ENCODE measurements around the gene ATP6V0B.

ATP6V0B gene

DNA sequence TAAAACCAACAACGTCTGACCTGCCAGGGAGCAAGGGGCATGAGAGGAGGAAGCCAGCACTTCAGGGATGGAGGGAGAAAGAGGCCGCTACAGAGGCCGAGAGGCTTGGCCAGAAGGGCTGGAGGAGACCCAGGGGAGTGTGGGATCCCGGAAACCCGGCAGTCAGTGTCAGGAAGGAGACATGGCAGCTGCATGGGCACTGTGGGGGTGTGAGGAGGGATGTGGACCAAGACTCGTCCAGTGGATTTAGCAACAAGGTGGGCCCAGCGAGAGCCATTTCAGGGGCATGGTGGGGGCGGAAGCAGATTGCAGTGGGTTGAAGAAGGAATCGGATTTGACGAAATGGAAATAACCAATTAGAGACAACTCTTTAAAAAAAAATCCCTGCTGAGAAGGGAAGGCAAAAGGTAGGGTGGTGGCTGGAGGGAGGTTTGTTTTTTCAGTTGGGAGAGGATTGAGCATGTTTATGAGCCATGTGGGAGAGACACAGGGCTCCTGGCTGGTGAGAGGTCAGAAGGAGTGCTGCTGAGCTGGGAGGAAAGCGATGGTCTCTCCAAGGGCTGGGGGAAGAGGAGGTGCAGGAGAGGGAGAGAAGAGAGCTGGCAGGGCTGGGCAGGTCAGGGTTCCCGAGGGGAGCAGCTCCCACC, 8.6 kb downstream of the ATP6V0B start:
- TF ChIP-seq SUZ12 (IDR thresholded peaks at IDR 0.05) (no peak), LEF1 (IDR thresholded peaks at IDR 0.05; ENCODE audit: borderline replicate concordance) (no peak), FOXA1 (IDR thresholded peaks at IDR 0.05) (no peak), ZNF384 (IDR thresholded peaks at IDR 0.05) (no peak), ARNT (IDR thresholded peaks at IDR 0.05) (no peak), FOXK2 (IDR thresholded peaks at IDR 0.05) (no peak), FOXM1 (IDR thresholded peaks at IDR 0.05; ENCODE audit: borderline replicate concordance) (no peak), ELF4 (IDR thresholded peaks at IDR 0.05) (no peak), BHLHE40 (IDR thresholded peaks at IDR 0.05; ENCODE audit: borderline replicate concordance) (no peak), HDGF (IDR thresholded peaks at IDR 0.05; ENCODE audit: borderline replicate concordance) (no peak), TARDBP (IDR thresholded peaks at IDR 0.05) (no peak), NFRKB (IDR thresholded peaks at IDR 0.05) (no peak), L3MBTL2 (conservative IDR thresholded peaks at IDR 0.05) (no peak), SP1 (IDR thresholded peaks at IDR 0.05) (no peak), CTBP1 (IDR thresholded peaks at IDR 0.05; ENCODE audit: borderline replicate concordance) (no peak)
- TF ChIP-seq, protein P1, sequence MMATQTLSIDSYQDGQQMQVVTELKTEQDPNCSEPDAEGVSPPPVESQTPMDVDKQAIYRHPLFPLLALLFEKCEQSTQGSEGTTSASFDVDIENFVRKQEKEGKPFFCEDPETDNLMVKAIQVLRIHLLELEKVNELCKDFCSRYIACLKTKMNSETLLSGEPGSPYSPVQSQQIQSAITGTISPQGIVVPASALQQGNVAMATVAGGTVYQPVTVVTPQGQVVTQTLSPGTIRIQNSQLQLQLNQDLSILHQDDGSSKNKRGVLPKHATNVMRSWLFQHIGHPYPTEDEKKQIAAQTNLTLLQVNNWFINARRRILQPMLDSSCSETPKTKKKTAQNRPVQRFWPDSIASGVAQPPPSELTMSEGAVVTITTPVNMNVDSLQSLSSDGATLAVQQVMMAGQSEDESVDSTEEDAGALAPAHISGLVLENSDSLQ (IDR thresholded peaks at IDR 0.05): no peak
- ChIA-PET CTCF (no interaction called here), POLR2A (interaction anchor here (0.6 to 1.1 kb wide), 2 partner anchors 8 to 56 kb away, joined by 3 to 5 read pairs; partner anchors contain the start of gene ATP6V0B)
- no peak for DNase-seq (ENCODE audit: extremely low spot score)

DNA sequence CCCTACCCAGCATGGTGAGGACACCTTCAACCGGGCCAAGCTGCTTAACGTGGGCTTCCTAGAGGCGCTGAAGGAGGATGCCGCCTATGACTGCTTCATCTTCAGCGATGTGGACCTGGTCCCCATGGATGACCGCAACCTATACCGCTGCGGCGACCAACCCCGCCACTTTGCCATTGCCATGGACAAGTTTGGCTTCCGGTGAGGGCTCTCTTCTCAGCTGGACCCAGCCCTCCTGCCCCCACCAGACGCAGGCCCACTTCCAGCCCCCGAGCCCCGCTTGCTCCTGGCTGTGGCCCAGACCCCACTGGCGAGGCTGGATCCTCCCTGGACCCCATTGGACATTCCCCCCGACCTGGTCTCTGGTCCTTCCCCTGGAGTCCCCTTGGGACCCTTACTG, 10.1 kb downstream of the ATP6V0B start:
- no peak for DNase-seq (ENCODE audit: extremely low spot score)
- TF ChIP-seq CTBP1 (IDR thresholded peaks at IDR 0.05; ENCODE audit: borderline replicate concordance): no peak
- TF ChIP-seq NFRKB (IDR thresholded peaks at IDR 0.05): no peak
- TF ChIP-seq, protein P1 (IDR thresholded peaks at IDR 0.05): no peak
- TF ChIP-seq ARNT (IDR thresholded peaks at IDR 0.05): no peak
- TF ChIP-seq FOXM1 (IDR thresholded peaks at IDR 0.05; ENCODE audit: borderline replicate concordance): no peak
- TF ChIP-seq ZNF384 (IDR thresholded peaks at IDR 0.05): no peak
- no peak for TF ChIP-seq SUZ12 (IDR thresholded peaks at IDR 0.05)
- no peak for TF ChIP-seq LEF1 (IDR thresholded peaks at IDR 0.05; ENCODE audit: borderline replicate concordance)
- TF ChIP-seq ELF4 (IDR thresholded peaks at IDR 0.05): no peak
- TF ChIP-seq TARDBP (IDR thresholded peaks at IDR 0.05): no peak
- TF ChIP-seq FOXA1 (IDR thresholded peaks at IDR 0.05): no peak
- no peak for TF ChIP-seq FOXK2 (IDR thresholded peaks at IDR 0.05)
- no peak for TF ChIP-seq L3MBTL2 (conservative IDR thresholded peaks at IDR 0.05)
- no peak for TF ChIP-seq HDGF (IDR thresholded peaks at IDR 0.05; ENCODE audit: borderline replicate concordance)
- no peak for TF ChIP-seq SP1 (IDR thresholded peaks at IDR 0.05)
- TF ChIP-seq BHLHE40 (IDR thresholded peaks at IDR 0.05; ENCODE audit: borderline replicate concordance): no peak
- CTCF ChIA-PET: no interaction called here
- POLR2A ChIA-PET: no interaction called here

DNA sequence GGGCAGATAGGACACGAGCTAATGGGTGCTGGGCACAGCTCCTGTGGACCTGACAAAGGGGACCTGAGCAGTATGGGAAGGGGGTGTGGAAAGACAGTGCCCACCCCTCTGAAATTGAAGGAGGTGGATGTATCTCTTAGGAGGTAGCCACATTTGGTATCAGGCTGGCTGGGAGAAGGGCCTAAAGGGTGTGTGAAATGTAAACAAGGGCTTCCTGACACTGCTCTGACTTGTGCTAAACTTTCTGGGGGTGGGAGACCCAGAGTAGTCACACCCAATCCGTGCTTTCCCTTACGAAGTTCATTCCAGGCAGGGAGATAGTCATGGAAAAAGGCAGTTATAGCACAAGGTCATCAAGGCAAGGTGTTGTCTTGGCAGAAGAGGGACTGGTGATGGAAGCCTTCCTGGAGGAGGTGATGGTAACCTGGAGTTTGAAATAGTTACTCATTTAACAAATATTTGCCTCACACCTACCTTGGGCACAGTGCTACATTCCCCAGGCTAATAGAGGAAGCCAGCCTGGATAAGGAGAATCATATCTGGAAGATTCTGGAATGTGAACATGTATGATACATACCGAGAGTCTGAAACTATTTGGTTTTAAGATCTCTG, 11.3 kb downstream of the ATP6V0B start:
- POLR2A ChIA-PET: interaction anchor here (1.6 kb wide), 1 partner anchor 10 kb away, joined by 4 read pairs; no protein-coding TSS in a partner anchor
- CTCF ChIA-PET: interaction anchor here (1.1 kb wide), 1 partner anchor 37 kb away, joined by 3 read pairs; no protein-coding TSS in a partner anchor
- no peak for DNase-seq (ENCODE audit: extremely low spot score)
- TF ChIP-seq, protein P1 (IDR thresholded peaks at IDR 0.05): no peak
- TF ChIP-seq SP1 (IDR thresholded peaks at IDR 0.05) (no peak), FOXM1 (IDR thresholded peaks at IDR 0.05; ENCODE audit: borderline replicate concordance) (no peak), BHLHE40 (IDR thresholded peaks at IDR 0.05; ENCODE audit: borderline replicate concordance) (no peak), NFRKB (IDR thresholded peaks at IDR 0.05) (no peak), ELF4 (IDR thresholded peaks at IDR 0.05) (no peak), L3MBTL2 (conservative IDR thresholded peaks at IDR 0.05) (no peak)

DNA sequence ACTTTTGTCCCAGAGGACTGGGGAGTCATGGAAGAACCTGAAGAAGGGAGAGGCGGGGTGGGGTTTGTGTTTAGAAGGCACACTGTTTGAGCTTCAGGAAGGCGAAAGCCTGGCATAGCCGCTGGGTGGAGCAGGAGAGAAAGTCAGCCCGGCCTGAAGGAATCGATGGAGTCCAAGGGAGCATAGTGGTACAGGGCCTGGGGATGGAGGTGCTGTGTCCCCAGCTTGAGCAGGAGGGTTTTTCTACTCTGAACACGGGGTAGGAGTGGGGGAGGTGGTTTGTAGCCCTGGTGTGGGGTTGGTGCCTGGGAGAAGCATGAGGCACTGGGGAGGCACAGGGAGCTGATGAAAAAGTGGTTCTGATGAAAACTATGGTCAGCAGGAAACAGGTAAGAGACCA, 12.0 kb downstream of the ATP6V0B start:
- ChIA-PET CTCF (interaction anchor here (0.6 to 1.3 kb wide), 3 partner anchors 25 to 61 kb away, joined by 3 read pairs; no protein-coding TSS in a partner anchor), POLR2A (interaction anchor here (1.6 kb wide), 1 partner anchor 11 kb away, joined by 4 read pairs; no protein-coding TSS in a partner anchor)
- no peak for DNase-seq (ENCODE audit: extremely low spot score)
- TF ChIP-seq, protein P1 (IDR thresholded peaks at IDR 0.05): no peak
- TF ChIP-seq L3MBTL2 (conservative IDR thresholded peaks at IDR 0.05) (no peak), SP1 (IDR thresholded peaks at IDR 0.05) (no peak), SUZ12 (IDR thresholded peaks at IDR 0.05) (no peak), ARNT (IDR thresholded peaks at IDR 0.05) (no peak), NFRKB (IDR thresholded peaks at IDR 0.05) (no peak), FOXM1 (IDR thresholded peaks at IDR 0.05; ENCODE audit: borderline replicate concordance) (no peak), BHLHE40 (IDR thresholded peaks at IDR 0.05; ENCODE audit: borderline replicate concordance) (no peak), ZNF384 (IDR thresholded peaks at IDR 0.05) (no peak), CTBP1 (IDR thresholded peaks at IDR 0.05; ENCODE audit: borderline replicate concordance) (no peak), FOXA1 (IDR thresholded peaks at IDR 0.05) (no peak), FOXK2 (IDR thresholded peaks at IDR 0.05) (no peak), ELF4 (IDR thresholded peaks at IDR 0.05) (no peak), LEF1 (IDR thresholded peaks at IDR 0.05; ENCODE audit: borderline replicate concordance) (no peak), TARDBP (IDR thresholded peaks at IDR 0.05) (no peak), HDGF (IDR thresholded peaks at IDR 0.05; ENCODE audit: borderline replicate concordance) (no peak)
